ENCODE data around the gene NRXN3.

The NRXN3 gene

DNA sequence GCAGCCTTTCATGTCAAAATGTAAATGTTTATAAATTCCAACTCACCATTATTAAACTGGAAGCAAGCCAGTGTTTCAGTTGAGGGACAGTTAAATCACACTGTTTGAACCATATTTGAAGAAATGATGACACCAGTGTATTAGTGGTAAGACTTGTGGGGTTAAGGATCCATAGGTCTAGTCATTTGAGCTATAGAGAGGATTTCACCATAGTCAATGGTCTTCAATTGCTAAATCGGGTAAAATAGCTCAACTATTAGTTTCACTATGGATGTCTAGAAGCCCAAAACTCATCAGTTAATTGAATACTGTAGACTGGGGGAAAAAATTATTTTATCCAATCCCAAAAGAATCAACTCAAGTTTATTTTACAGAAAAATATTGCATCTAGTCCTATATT, 659.1 kb downstream of the NRXN3 start:
- no peak for DNase-seq (ENCODE audit: low read depth)

DNA sequence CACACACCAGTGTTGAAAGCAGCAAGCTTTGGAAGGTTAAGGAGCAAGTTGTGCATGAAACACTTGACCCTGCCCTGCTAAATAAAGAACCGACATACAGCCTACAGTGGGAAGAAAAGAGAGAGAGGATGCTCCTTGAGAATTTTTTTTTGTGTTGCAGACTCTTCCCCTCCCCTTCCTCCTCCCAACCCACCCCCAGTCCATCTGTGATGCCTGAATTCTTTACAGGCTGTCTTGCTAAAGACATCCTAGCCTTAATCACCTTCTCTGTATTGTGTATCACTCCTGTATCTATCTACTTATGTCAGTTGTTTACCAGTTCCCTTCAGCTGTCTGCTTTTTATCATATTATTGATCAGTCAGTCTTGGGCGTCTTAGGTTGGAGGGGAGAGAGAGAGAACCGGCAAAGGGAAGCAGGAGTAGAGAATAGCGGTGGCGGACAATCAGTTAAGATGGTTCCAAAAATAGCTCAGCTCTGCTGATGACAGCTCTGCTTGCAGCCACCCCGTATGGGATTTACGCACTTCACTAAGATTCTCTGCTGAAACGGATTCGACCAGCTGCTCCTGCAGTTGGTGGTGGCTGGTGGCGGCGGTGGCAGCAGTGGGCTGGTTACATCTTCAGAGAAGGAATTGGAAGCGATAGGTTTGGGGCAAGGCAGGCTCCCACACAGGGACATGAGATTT, 664.7 kb downstream of the NRXN3 start:
- DNase-seq (ENCODE audit: low read depth), result no peak

DNA sequence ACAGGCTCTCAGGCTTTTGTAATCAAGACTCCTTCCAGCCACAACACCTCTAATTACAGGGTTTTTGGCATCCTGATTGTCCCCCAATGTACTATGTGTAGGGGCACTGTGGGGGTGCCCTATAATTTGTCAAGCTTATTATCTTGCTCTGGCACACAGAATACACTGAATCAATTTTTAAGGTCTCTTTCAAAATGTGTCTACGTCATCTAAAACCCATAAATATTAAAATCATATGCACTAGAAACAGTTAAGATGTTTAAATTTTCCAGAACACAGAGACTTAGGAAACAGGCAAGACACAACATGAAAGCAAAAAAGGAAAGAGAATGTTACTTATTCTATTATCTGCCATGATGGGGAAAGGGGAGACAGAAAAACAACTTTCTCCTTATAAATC, 665.7 kb downstream of the NRXN3 start:
- DNase-seq (ENCODE audit: low read depth), result no peak

DNA sequence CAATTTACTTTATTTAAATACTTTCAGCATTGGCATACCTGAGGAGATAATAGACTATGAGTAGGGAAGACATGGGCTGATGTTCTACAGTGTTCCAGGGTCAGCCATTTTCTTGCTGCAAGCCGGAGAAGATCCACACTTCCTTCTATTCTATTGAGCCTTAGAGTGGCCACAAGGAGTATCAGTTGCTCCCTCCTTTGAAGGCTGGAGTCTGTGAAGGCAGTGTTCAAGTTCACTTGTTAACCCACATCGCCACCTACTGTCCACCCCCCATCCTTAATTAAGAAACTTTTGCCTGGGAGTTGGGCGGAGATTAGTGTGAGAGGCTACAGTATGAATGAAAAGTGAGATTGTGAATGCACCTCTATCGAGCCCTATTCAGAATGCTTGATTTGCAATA, 666.6 kb downstream of the NRXN3 start:
- DNase-seq (ENCODE audit: low read depth), result peak; percentile 59

DNA sequence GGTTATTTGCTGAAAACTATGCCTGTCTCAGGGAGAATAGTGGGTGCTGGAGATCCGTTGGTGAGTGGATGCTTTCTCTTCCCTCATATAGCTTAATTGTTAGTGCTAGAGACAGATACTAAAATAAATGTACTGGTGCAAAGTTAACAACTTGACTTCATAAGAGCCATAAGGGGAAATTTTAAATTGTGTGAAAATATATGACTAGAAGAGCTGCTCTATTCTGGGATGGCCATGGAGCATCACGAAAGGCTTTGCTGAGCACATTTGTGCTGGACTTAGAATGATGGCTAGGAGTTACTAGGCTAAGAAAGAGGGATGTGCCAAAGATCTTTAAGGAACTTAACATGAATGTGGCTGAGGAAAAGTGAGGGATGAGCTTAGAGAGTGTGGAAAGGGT, 668.8 kb downstream of the NRXN3 start:
- no peak for DNase-seq (ENCODE audit: low read depth)

GRCh38 chr14:78840898-78841297, 670.7 kb downstream of the NRXN3 start:
- no peak for DNase-seq (ENCODE audit: low read depth)

- no peak for DNase-seq (ENCODE audit: low read depth)
Measured at GRCh38 chr14:78847801-78848200, 677.6 kb downstream of the NRXN3 start.

DNA sequence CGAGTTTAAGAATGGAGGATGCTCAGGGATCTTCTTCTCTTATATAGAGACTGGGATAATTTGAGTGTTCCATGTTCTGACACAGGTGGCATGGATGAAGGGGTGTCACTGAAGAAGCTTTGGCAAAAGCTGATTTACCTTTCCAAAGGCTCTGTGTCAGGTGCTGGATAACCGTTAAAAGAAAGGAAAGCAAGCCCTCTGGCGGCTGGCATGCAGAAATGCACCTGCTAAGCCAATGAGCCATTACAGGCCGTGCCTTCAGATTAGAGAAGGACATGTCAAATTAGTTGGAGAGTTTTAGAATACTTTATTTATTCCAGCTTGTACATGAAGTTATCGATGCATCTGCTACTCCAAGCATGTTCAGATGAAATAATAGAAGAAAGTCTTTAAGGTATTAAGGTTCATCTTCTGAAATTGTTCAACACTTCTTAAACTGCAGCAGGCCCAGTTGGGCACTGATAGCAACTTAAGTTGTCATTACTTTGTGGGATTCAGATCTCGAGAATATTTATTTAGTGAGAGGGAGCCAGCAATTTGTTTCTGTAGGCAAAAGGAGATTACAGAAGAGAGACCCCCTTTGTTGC, 678.2 kb downstream of the NRXN3 start:
- peak; percentile 30 for DNase-seq (ENCODE audit: low read depth)

- DNase-seq (ENCODE audit: low read depth), result no peak
Measured at GRCh38 chr14:78849952-78850351, 679.8 kb downstream of the NRXN3 start.

GRCh38 chr14:78851189-78851588, 681.0 kb downstream of the NRXN3 start:
- no peak for DNase-seq (ENCODE audit: low read depth)

DNA sequence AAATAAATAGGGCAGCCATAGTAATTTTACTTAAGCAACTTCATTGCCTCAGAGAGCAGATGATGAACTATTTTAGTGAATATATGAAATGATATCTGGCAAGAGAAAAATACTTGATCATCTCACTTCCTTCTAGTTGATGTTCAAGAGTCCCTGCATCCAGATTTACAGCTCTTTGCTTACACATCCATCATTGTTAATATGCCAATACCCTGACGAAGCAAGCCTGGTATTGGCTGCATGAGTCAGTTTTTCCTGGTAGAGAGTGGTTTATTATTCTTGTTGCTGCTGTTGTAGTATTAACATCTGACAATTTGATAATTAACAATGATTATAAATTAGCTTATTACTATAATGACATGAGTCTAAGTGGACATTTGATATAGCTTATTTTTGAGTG, 681.9 kb downstream of the NRXN3 start:
- DNase-seq (ENCODE audit: low read depth), result no peak

DNA sequence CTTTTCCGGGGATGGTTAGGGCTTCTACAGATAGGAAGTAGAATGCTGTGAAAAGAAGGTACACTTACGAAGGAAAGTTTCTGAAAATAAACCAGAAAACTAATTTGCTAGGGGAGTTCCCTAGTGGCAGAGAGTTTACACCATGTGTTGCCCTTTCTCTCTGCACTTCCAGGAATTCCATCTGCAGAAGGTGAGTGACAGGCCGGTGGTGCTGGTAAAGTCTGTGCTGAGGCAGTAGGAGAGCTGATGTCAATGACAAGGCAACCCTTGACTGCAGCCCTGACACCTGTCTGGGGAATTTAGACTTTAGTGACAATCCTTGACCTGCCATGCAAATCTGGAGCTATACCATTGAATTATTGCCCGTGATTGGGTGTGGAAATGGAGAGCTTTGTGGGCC, 687.8 kb downstream of the NRXN3 start:
- DNase-seq (ENCODE audit: low read depth), result no peak

DNA sequence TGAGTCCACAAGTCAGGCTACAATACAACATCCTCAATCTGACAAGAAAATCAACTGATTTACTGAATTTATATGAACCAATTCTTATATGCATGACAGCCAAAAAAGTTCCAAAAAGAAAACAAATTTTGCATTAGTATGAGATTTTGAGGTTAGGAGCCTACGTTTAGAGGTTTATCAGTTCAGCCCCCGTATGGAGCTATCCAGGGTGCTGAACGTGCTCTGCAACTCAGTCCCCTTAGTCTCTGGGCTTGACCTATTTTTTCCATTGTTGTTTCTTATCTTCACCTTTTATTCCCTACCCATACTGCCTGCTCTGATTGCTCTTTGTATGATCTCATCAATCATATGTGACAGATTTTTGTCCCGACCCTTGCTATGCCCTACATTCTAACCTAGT, 693.0 kb downstream of the NRXN3 start:
- DNase-seq (ENCODE audit: low read depth), result peak; percentile 32

GRCh38 chr14:78872837-78873236, 702.7 kb downstream of the NRXN3 start:
- no peak for DNase-seq (ENCODE audit: low read depth)

DNA sequence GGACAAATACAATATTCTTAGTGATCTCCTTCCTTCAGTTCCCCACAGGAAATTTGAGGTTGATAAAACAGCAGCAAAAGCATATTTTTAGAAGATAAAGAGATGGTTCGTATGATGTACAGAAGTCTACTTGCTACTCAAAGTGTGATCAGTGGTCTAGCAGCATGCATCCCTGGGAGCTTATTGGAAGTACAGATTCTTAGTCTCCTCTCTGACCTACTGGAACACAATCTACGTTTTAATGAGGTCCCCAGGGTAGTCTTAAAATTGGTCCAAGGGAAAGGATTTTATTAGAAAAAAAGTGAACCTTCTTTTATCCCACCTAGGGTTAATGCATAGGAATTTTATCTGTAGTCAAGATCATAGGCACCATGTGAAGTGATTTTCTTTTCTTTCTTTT, 703.4 kb downstream of the NRXN3 start:
- no peak for DNase-seq (ENCODE audit: low read depth)

DNA sequence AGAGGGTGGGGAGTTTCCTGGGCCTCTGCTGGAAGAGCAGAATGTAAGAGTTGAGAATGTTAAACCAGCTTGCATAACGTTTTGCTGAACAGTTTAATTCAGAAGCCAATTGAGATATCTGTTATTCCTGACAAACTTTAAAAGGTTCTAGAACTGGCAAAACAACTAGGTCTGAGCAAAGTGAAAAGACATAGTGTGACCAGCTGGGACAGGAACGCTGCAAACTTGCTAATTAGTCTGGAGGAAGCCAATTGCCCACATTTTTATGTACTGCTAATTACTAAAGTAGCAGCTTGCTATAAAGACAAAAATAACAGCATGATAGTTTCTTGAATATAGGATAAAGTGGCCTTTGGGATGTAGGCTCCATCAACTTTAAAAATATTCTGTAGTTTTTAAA, 704.9 kb downstream of the NRXN3 start:
- DNase-seq (ENCODE audit: low read depth), result no peak

- DNase-seq (ENCODE audit: low read depth), result no peak
Measured at GRCh38 chr14:78885884-78886283, 715.7 kb downstream of the NRXN3 start.

GRCh38 chr14:78897443-78897842, 727.3 kb downstream of the NRXN3 start:
- DNase-seq (ENCODE audit: low read depth), result no peak

GRCh38 chr14:78902010-78902623, 731.9 kb downstream of the NRXN3 start:
- peak; percentile 61 for DNase-seq (ENCODE audit: low read depth)

DNA sequence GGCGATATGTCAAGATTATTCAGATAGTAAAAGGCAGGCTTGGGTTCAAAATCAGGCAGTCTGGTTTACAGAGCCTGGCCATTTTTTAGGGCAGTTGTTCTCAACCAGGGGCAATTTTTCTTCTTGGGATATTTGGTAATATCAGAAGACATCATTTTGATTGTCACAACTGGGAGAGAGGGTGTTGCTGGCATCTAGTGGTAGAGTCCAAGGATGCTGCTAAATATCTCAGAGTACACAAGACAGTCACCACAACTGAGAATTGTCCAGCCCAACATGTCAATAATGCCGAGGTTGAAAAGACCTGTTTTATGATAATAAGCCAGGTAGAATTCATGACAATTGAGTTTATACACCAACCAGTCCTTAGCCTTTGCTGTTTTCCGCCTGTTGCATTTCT, 733.9 kb downstream of the NRXN3 start:
- DNase-seq (ENCODE audit: low read depth), result no peak

GRCh38 chr14:78917462-78917861, 747.3 kb downstream of the NRXN3 start:
- no peak for DNase-seq (ENCODE audit: low read depth)

- peak; percentile 86 for DNase-seq (ENCODE audit: low read depth)
Measured at GRCh38 chr14:78921856-78922255, 751.7 kb downstream of the NRXN3 start.

DNA sequence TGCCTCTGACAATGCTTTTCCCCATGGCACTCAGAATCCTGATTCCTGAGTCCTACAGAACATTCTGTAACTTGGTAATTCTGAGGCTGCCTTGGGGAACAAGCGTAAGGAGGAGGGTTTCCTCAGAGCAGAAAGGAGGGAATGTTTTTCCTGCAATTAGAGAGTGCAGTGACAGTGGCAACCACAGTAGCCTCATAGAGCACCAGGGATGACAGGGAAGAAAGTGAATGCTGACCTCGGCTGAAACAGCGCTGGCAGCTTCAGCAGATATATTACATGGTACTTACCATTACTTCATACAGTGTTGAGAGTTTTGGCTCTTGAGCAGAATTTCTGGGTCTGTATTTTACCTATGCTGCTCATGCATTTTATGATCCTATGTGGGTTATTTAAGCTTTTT, 757.1 kb downstream of the NRXN3 start:
- no peak for DNase-seq (ENCODE audit: low read depth)

- DNase-seq (ENCODE audit: low read depth), result peak; percentile 18
Measured at GRCh38 chr14:78933166-78933565, 763.0 kb downstream of the NRXN3 start.
